Stomach (tissue), 9 donors: Measurements from ENCODE around the gene PPP1R13B. TPM values are rescaled to one million over a fixed set of nuclear protein-coding genes. Genes with fewer than 3 reads are reported as not detected.

Source experiments
- DNase-seq, 2 donors: peaks; one replicate each; pipeline versions ENCODE4 v3.0.0 to v3.0.0-alpha.2; 2013 to 2019
- H3K27ac ChIP-seq, 5 donors: fragments of 200-600 bp in 4 of 5; sonication (generic) in 4 of 5; one replicate each; pipeline ENCODE4 v1.5.1; 2013 to 2019; ENCODE audit warnings: mild to moderate bottlenecking in 1 of 5, moderate library complexity in 1 of 5
- H3K27me3 ChIP-seq, 3 donors: fragments of 200-600 bp; sonication (generic); one replicate each; pipeline ENCODE4 v1.5.1; 2017 to 2019; ENCODE audit warnings: mixed run types in 1 of 3
- H3K36me3 ChIP-seq, 4 donors: fragments of 200-600 bp; sonication (generic); 1 replicate in 3 of 4; 2 replicates in 1 of 4; pipeline ENCODE4 v1.5.1; 2016 to 2019
- H3K4me1 ChIP-seq, 4 donors: fragments of 200-600 bp; sonication (generic); one replicate each; pipeline ENCODE4 v1.5.1; 2016 to 2019
- H3K4me3 ChIP-seq, 4 donors: fragments of 200-600 bp; sonication (generic) in 3 of 4; one replicate each; pipeline ENCODE4 v1.5.1; 2016 to 2019; ENCODE audit warnings: mild to moderate bottlenecking in 1 of 4
- H3K9me3 ChIP-seq, 4 donors: fragments of 200-600 bp; sonication (generic); one replicate each; pipeline ENCODE4 v1.5.1; 2016 to 2019
- EP300 ChIP-seq: sonication (generic); formaldehyde crosslinking; IDR thresholded peaks from one replicate; pipeline ENCODE4 v1.6.1; 2017; ENCODE audit warnings: antibody characterized with exemption
- POLR2A ChIP-seq, 4 donors: fragments of 450-650 bp; IDR thresholded peaks; one replicate each; pipeline ENCODE4 v1.6.1; 2016; ENCODE audit warnings: antibody characterized with exemption in 4 of 4, control low read depth in 2 of 4, mild to moderate bottlenecking in 1 of 4, moderate library complexity in 1 of 4
- POLR2AphosphoS5 ChIP-seq, 3 donors: sonication (generic); formaldehyde crosslinking; IDR thresholded peaks; one replicate each; pipeline ENCODE4 v1.6.1; 2016; ENCODE audit warnings: antibody characterized with exemption in 3 of 3
- WGBS, 5 donors: extraction: QIAGEN DNeasy Blood & Tissue Kit in 3 of 5; methylation state at CpG; one replicate each; pipeline versions ENCODE4 v1.1.5 to v1.1.7; 2013 to 2018; 5-methylcytosine and 5-hydroxymethylcytosine counted together
- intact Hi-C: fragments of 100-400 bp; cut with DNase I; formaldehyde crosslinking; loops from one replicate; pipeline ENCODE4 v1.15.1; 2023; ENCODE audit warnings: low total_unique reads
- polyA plus RNA-seq, 3 donors: library from polyadenylated mRNA; stranded (reverse); fragments of 200-250 nt; gene quantifications; one replicate each; pipeline ENCODE4 v1.2.3, GENCODE V29; 2013
- total RNA-seq, 5 donors: library from RNA; depleted of rRNA; stranded (reverse); fragments of >200 nt; gene quantifications; one replicate each; pipeline versions ENCODE4 v1.1.0 to v1.2.3, GENCODE V29; 2014 to 2016
- TF ChIP-seq, protein P1 (sequence below), 7 experiments: fragments of 450-650 bp in 4 of 7; fragments of 200-600 bp in 3 of 7; sonication (generic) in 3 of 7; IDR thresholded peaks; one replicate each; pipeline ENCODE4 v1.5.1; 2016 to 2019; ENCODE audit warnings: antibody characterized with exemption in 7 of 7, control low read depth in 2 of 7, mild to moderate bottlenecking in 1 of 7
- donor health status: healthy with polysubstance abuse.
- donor health status: Bipolar disorder and iron deficiency.
- donor health status: healthy.

Gene PPP1R13B
- total and polyA plus RNA-seq, 8 donors, result 10.8 to 84.0 (median 18.3) TPM

DNA sequence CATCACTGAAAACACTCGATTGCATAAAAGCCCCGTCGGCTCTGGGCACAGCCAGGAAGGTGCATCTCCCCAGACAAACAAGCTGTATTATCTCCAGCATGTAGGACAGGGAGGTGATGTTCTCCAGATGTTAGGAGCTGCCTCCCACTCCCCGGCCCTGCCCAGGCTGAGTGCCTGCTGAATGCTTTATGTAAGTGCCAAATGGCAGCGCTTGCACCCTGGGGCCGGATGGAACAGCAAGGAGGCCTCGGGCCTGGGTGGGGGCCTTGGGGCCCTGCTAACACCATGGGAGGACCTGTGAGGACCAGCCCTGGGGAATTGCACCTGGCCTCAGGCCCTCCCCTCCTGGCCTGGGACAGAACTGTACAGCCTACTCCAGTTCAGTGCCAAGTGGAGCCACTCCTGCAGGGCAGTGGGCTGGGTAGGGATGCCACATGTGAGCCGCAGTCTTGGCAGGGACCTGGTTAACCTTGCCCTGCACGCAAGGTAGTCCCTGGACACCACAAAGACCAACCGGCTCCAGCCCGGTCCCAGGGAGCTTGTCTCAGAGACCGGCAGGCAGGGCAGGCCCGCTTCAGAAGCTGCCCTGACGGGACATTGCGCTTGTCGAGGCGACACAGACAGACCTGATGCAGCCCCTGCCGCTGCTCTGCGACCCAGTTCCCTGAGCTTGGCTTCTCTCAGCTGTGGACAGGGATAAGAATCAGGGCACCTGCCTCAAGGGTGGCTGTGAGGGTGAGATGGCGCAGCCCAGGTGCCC is 35.3 kb upstream of the PPP1R13B start:
- Histone ChIP-seq H3K4me1 (peaks cover 40 to 65% (median 55%) of the 10 kb centered on the region in 4 donors), H3K4me3 (no peak overlapping the region), H3K27ac (peak overlapping the region in 4 of 5 donors; percentile 85 to 97 (median 90)), H3K36me3 (no peaks in the 10 kb centered on the region), H3K9me3 (no peaks in the 10 kb centered on the region), H3K27me3 (no peaks in the 10 kb centered on the region)
- TF ChIP-seq, protein P1, sequence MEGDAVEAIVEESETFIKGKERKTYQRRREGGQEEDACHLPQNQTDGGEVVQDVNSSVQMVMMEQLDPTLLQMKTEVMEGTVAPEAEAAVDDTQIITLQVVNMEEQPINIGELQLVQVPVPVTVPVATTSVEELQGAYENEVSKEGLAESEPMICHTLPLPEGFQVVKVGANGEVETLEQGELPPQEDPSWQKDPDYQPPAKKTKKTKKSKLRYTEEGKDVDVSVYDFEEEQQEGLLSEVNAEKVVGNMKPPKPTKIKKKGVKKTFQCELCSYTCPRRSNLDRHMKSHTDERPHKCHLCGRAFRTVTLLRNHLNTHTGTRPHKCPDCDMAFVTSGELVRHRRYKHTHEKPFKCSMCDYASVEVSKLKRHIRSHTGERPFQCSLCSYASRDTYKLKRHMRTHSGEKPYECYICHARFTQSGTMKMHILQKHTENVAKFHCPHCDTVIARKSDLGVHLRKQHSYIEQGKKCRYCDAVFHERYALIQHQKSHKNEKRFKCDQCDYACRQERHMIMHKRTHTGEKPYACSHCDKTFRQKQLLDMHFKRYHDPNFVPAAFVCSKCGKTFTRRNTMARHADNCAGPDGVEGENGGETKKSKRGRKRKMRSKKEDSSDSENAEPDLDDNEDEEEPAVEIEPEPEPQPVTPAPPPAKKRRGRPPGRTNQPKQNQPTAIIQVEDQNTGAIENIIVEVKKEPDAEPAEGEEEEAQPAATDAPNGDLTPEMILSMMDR (IDR thresholded peaks at IDR 0.05), result no peak
- TF ChIP-seq POLR2AphosphoS5 (IDR thresholded peaks at IDR 0.05) (no peak), EP300 (no peak), POLR2A (IDR thresholded peaks at IDR 0.05) (no peak)
- 60 to 82% (median 72%) methylated on average over 13 to 20 of the region's 20 CpGs for WGBS, 5 donors
- peak in 1 of 2 donors; percentile 63 for DNase-seq
- intact Hi-C loops, result no loop called here

DNA sequence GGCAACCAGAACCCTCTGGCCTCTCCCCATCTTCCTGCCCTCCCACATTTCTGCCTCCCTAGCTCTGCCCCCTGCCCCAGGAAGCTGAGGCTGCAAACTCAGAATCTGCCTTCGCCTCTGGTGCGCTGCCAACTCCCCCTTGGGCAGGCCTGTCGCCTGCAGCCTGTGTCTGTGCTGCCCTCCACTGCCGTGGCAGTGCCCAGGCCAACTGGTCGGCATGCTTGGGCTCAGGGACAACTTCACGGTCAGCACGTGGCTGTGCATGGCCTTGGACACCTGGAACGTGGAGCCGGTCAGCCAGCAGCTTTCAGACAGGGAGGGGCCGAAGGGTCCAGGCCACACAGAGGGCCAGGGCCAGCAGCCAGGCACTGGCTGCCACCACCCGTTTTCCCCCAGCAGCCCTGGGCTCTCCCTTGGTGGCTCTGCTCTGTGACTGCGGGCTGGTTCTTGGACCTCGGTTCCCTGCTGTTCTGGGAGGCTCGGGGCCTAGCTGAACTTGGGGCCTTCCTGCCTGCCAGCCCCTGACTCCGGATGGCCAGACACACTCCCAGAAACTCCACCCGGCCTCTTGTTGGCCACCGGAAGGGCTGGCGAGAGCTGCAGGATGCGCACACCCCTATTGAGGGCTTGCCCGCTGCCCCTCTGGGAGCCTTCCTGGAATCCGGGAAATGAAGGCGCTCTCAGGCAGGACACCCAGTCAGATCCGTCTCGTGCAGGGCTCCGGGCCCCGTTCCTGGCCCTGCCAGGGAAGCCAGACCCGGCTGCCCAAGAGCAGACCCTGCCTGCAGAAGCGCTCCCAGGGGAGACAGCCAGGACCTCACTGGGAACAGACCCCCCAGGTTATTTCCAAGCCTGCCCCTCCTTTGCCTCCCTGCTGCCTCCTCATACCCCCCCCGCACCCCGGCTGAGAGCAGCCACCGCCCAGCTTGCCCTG is 34.2 kb upstream of the PPP1R13B start:
- Histone ChIP-seq H3K4me1 (peaks cover 40 to 57% (median 47%) of the 10 kb centered on the region in 4 donors), H3K4me3 (peak overlapping the region in 1 of 4 donors; percentile 46), H3K9me3 (no peaks in the 10 kb centered on the region), H3K36me3 (no peaks in the 10 kb centered on the region), H3K27ac (peak overlapping the region; percentile 85 to 97 (median 91)), H3K27me3 (no peaks in the 10 kb centered on the region)
- 38 to 57% (median 46%) methylated on average over 24 to 31 of the region's 31 CpGs for WGBS, 5 donors
- intact Hi-C loops, result no loop called here
- no peak for TF ChIP-seq POLR2A (IDR thresholded peaks at IDR 0.05)
- peak in 1 of 3 donors; percentile 33 for TF ChIP-seq POLR2AphosphoS5 (IDR thresholded peaks at IDR 0.05)
- TF ChIP-seq, protein P1 (IDR thresholded peaks at IDR 0.05), result no peak
- TF ChIP-seq EP300, result no peak
- DNase-seq, result peak; percentile 51 to 83

- Histone ChIP-seq H3K4me1 (peaks cover 40 to 57% (median 47%) of the 10 kb centered on the region in 4 donors), H3K9me3 (no peaks in the 10 kb centered on the region), H3K27ac (peak overlapping the region; percentile 85 to 97 (median 91)), H3K36me3 (no peaks in the 10 kb centered on the region), H3K27me3 (no peaks in the 10 kb centered on the region), H3K4me3 (peak overlapping the region; percentile 27 to 46 (median 32))
- DNase-seq, result peak; percentile 82 to 91
- intact Hi-C loops, result no loop called here
- TF ChIP-seq POLR2AphosphoS5 (IDR thresholded peaks at IDR 0.05), result peak in 2 of 3 donors; percentile 7 to 39
- TF ChIP-seq EP300, result no peak
- no peak for TF ChIP-seq POLR2A (IDR thresholded peaks at IDR 0.05)
- WGBS, 5 donors, result 3 to 15% (median 12%) methylated on average over 8 to 23 of the region's 23 CpGs
Measured at GRCh38 chr14:103880348-103881267, 33.2 kb upstream of the PPP1R13B start.

DNA sequence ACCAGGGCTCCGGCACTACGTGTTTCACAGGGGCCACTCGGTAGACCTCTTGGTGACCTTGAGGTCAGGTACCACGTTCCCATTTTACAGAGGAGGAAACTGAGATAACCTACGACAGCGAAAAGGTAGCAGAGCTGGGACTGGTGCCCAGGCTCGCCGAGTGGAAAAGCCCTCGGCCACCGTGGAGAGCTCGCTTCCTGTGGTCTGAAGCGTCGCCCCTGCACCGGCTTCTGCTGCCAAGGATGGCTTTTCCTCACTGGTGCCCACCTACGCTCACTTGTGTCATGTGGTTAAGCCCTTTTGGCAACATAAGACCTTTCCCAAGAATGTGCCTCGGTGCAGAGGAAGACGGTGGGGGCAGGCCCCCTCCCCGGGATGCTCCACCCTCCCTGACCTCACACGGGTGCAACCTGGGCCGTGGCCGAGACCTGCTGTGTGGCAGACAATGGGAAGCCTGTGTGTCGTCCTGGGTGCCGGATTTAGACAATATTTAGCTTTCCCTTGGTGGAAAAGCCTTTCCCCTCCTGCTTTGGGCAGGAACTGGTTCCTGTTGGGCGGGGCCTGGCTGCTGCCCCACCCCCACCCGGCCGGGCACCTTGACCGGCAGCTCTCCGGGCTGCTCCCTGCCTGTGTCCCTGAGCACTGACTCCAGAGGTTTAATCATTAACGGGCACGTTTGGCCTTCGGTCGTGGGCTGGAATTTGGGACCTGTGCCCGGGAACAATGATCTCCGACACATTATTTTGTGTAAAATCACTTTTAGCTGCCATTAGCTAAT is 32.4 kb upstream of the PPP1R13B start:
- Histone ChIP-seq H3K4me3 (peak overlapping the region; percentile 27 to 46 (median 32)), H3K27ac (peak overlapping the region; percentile 85 to 97 (median 91)), H3K27me3 (no peaks in the 10 kb centered on the region), H3K4me1 (peaks cover 40 to 57% (median 47%) of the 10 kb centered on the region in 4 donors), H3K9me3 (no peaks in the 10 kb centered on the region), H3K36me3 (no peaks in the 10 kb centered on the region)
- no peak for TF ChIP-seq POLR2A (IDR thresholded peaks at IDR 0.05)
- TF ChIP-seq POLR2AphosphoS5 (IDR thresholded peaks at IDR 0.05), result peak; percentile 16 to 53 (median 52)
- DNase-seq, result peak; percentile 91 to 94
- intact Hi-C loops, result no loop called here
- 10 to 24% (median 14%) methylated on average over 17 to 34 of the region's 34 CpGs for WGBS, 5 donors
